Hepatocyte (in vitro differentiated cells): ENCODE data around the gene A3GALT2. TPM values are rescaled to one million over a fixed set of nuclear protein-coding genes. Genes with fewer than 3 reads are reported as not detected.

Source experiments
- DNase-seq: peaks from one replicate; pipeline ENCODE4 v3.0.0-alpha.2; 2016; ENCODE audit warnings: low spot score
- H2AFZ ChIP-seq: fragments of 200-600 bp; sonication (generic); 2 replicates; pipeline ENCODE4 v1.6.0; 2016; ENCODE audit warnings: antibody characterized with exemption, mild to moderate bottlenecking
- H3K27ac ChIP-seq: fragments of 200-600 bp; sonication (generic); 2 replicates; pipeline ENCODE4 v1.5.1; 2016; ENCODE audit warnings: mild to moderate bottlenecking
- H3K27me3 ChIP-seq: fragments of 200-600 bp; sonication (generic); 2 replicates; pipeline ENCODE4 v1.6.1; 2016
- H3K36me3 ChIP-seq: fragments of 200-600 bp; sonication (generic); replicated peaks from 2 replicates; pipeline ENCODE4 v1.5.1; 2016; ENCODE audit warnings: low read depth; ENCODE audit not compliant: insufficient read depth
- H3K4me1 ChIP-seq: fragments of 200-600 bp; sonication (generic); 2 replicates; pipeline ENCODE4 v1.5.1; 2016; ENCODE audit warnings: mild to moderate bottlenecking, moderate library complexity; ENCODE audit not compliant: insufficient read depth
- H3K4me2 ChIP-seq: fragments of 200-600 bp; sonication (generic); 2 replicates; pipeline ENCODE4 v1.6.0; 2016
- H3K4me3 ChIP-seq: fragments of 200-600 bp; sonication (generic); 2 replicates; pipeline ENCODE4 v1.5.1; 2016; ENCODE audit warnings: mild to moderate bottlenecking
- H3K79me2 ChIP-seq: fragments of 200-600 bp; sonication (generic); 2 replicates; pipeline ENCODE4 v1.6.0; 2017; ENCODE audit warnings: mild to moderate bottlenecking
- H3K9me2 ChIP-seq: fragments of 200-600 bp; sonication (generic); replicated peaks from 2 replicates; pipeline ENCODE4 v1.6.0; 2017; ENCODE audit warnings: mild to moderate bottlenecking; ENCODE audit not compliant: insufficient read depth
- H3K9me3 ChIP-seq: fragments of 200-600 bp; sonication (generic); 2 replicates; pipeline ENCODE4 v1.5.1; 2016; ENCODE audit warnings: low read depth, mild to moderate bottlenecking
- H4K20me1 ChIP-seq: fragments of 200-600 bp; sonication (generic); 2 replicates; pipeline ENCODE4 v1.6.0; 2016; ENCODE audit warnings: mild to moderate bottlenecking; ENCODE audit not compliant: insufficient read depth, poor library complexity, severe bottlenecking
- CTCF ChIP-seq: fragments of 200-600 bp; sonication (generic); IDR thresholded peaks from 2 replicates; pipeline ENCODE4 v1.5.1; 2016; ENCODE audit warnings: antibody characterized with exemption, mild to moderate bottlenecking; ENCODE audit not compliant: poor library complexity
- EZH2 ChIP-seq: fragments of 200-600 bp; sonication (generic); IDR thresholded peaks from 2 replicates; pipeline ENCODE4 v1.6.1; 2016; ENCODE audit warnings: antibody characterized with exemption, mild to moderate bottlenecking, borderline replicate concordance
- EZH2phosphoT487 ChIP-seq: fragments of 200-600 bp; sonication (generic); IDR thresholded peaks from one replicate; pipeline ENCODE4 v1.6.1; 2018; ENCODE audit warnings: antibody characterized with exemption, mild to moderate bottlenecking, low read depth, moderate library complexity; ENCODE audit not compliant: unreplicated experiment, severe bottlenecking
- WGBS: methylation state at CpG from one replicate; pipeline ENCODE4 v1.1.6; 2016; ENCODE audit warnings: low lambda C conversion rate; ENCODE audit errors: missing lambda C conversion rate; 5-methylcytosine and 5-hydroxymethylcytosine counted together
- microRNA counts: library from miRNA; unstranded; fragments of <30 nt; microRNA quantifications from one replicate; lab custom pipeline; 2017
- microRNA-seq: library from miRNA; unstranded; fragments of <30 nt; microRNA quantifications from one replicate; pipeline ENCODE4, GENCODE V29; 2017
- polyA plus RNA-seq: library from polyadenylated mRNA; unstranded; fragments of >200 nt; fragmentation: Nextera tagmentation; extraction: Ambion mirVana; gene quantifications from 2 replicates; pipeline ENCODE4 v1.2.1, GENCODE V29; 2016
- small RNA-seq: library from RNA; depleted of rRNA; stranded (forward); fragments of <200 nt; gene quantifications from one replicate; pipeline ENCODE3, GENCODE V24; 2014
- total RNA-seq: library from RNA; depleted of rRNA; stranded (reverse); fragments of >200 nt; gene quantifications from 2 replicates; pipeline ENCODE4 v1.2.3, GENCODE V29; 2014

Gene A3GALT2
- total and polyA plus RNA-seq, 2 experiments from 2014 or later, result not detected

GRCh38 chr1:33257207-33257771 is 63.6 kb downstream of the A3GALT2 start:
- Histone ChIP-seq H4K20me1 (peaks cover 35% of the 10 kb centered on the region), H3K9me3 (no peaks in the 10 kb centered on the region), H3K27me3 (no peaks in the 10 kb centered on the region), H2AFZ (peak overlapping the region; percentile 65), H3K4me1 (peaks cover 38% of the 10 kb centered on the region), H3K9me2 (no peaks in the 10 kb centered on the region), H3K27ac (peak overlapping the region; percentile 93), H3K36me3 (no peaks in the 10 kb centered on the region), H3K4me2 (peak overlapping the region; percentile 90), H3K79me2 (peaks cover 48% of the 10 kb centered on the region), H3K4me3 (peak overlapping the region; percentile 48)
- DNase-seq, result no peak
- WGBS, result under 1% methylated on average over 17 of the region's 18 CpGs
- TF ChIP-seq CTCF (no peak), EZH2phosphoT487 (no peak), EZH2 (no peak)

MicroRNAs encoded within 50 kb of the gene (microRNA counts, 767-probe panel; counts per million panel counts)
- microRNA hsa-miR-3605-5p (lab: Ali Mortazavi, UCI), result not detected

Small RNAs within 50 kb of the gene (microRNA-seq; reads per million reads assigned to microRNA genes)
- 57.2 reads per million, percentile 55 among the genes with 10 or more reads in this experiment for gene MIR3605

Small RNAs within 50 kb of the gene (small RNA-seq; reads per million reads assigned to genes)
- gene RN7SKP16, result not detected

Other genes starting within 250 kb of the A3GALT2 start
- gene AZIN2, start 239.9 kb downstream of the A3GALT2 start, total RNA-seq, result 1.8 and 9.2 TPM in 2 replicates
- gene AZIN2, start 239.9 kb downstream of the A3GALT2 start, polyA plus RNA-seq, result 2.8 and 7.7 TPM in 2 replicates
- 2.1 and 2.5 TPM in 2 replicates for gene TRIM62, start 139.1 kb downstream of the A3GALT2 start, total RNA-seq
- 1.3 and 4.2 TPM in 2 replicates for gene TRIM62, start 139.1 kb downstream of the A3GALT2 start, polyA plus RNA-seq
- gene ZNF362, start 64.6 kb downstream of the A3GALT2 start, total RNA-seq, result 22.5 and 29.1 TPM in 2 replicates
- gene ZNF362, start 64.6 kb downstream of the A3GALT2 start, polyA plus RNA-seq, result 54.3 and 55.0 TPM in 2 replicates
- 56.3 and 77.5 TPM in 2 replicates for gene PHC2, start 110.0 kb upstream of the A3GALT2 start, total RNA-seq
- gene PHC2, start 110.0 kb upstream of the A3GALT2 start, polyA plus RNA-seq, result 101 and 121 TPM in 2 replicates
- gene ZSCAN20, start 151.5 kb upstream of the A3GALT2 start, total RNA-seq, result 6.6 and 6.8 TPM in 2 replicates
- gene ZSCAN20, start 151.5 kb upstream of the A3GALT2 start, polyA plus RNA-seq, result 0.98 and 1.5 TPM in 2 replicates